GM21390 (cell line): Measurements from ENCODE around the gene AHI1.
"Not testable (repeated sequence)": the region's sequence is repeated elsewhere in the genome, so short reads cannot be mapped to it uniquely, and the experiment has no call there.

ENCODE experiments used
- ATAC-seq: cut with Tn5 transposase; IDR thresholded peaks from one replicate; pipeline ENCODE4 v1.9.1; 2021; ENCODE audit not compliant: unreplicated experiment

Gene AHI1

DNA sequence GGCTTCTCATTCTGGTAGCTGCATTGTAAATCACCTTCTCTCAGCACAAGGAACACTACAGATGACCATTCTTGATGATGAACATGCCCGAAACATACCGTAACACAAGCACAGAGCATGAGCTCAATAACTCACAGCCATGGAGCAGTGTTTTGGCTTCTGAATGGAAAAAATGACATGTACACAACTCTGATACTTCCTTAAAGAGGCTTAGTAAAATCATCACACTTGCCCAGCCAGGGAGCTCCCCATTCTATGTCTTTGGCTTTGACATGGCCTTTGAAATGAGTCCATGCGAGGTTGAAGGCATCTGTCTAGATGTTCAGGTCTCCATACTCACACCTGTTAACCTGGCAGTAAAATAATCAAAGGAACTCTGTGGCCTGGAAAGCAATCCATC lies 228.8 kb downstream of the AHI1 start:
- no peak for ATAC-seq

DNA sequence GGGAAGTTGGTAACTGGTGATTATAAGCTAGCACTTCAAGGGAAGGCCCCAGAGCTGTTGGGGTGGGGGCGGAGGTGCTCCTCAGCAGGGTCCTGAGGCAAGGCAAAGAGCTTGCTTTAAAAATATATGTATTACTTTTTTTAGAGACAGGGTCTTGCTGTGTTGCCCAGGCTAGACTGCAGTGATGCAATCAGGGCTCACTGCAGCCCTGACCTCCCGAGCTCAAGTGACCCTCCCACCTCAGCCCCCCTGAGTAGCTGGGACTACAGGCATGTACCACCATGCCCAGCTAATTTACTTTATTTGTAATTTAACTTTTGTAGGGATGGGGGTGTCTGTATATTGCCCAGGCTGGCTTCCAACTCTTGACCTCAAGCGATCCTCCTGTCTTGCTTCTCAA lies 229.3 kb downstream of the AHI1 start:
- no peak for ATAC-seq

DNA sequence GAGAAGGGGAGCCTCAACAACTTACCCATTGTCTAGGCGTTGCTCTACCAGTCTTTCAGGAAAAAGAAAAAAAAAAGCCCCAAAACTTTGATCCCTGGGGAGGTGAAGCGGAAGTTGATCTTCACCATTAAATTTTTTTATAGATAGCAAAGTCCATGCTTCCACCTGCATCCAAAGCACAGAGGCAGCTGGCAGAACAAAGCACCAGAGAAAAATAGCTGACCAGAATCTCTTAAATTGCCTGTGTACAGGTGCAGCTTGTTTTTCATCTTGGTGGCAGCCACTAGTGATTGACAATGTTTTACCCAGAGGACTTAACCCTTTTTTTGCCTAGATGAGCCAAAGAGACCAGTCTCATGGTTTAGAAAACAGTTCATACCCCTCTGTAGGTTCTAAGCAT lies 230.5 kb downstream of the AHI1 start:
- no peak for ATAC-seq

DNA sequence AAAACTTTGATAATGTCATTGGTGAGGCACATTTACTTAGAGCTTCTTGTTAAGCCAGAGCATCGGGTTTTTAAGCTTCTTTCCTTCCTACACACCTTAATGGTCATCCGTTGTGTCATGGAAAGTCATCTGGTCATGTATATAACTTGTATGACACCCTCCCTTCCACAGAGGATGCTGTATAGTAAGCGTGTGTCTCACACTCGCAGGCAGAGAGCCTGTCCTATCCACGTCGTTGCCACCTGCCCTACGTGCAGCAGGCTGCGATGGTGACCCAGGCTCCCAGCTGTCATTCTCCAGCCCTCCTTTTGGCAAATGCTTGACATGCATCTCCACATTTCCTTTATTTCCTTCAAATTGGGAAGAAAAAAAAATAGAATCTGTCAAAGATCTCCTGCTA lies 230.9 kb downstream of the AHI1 start:
- ATAC-seq: no peak

DNA sequence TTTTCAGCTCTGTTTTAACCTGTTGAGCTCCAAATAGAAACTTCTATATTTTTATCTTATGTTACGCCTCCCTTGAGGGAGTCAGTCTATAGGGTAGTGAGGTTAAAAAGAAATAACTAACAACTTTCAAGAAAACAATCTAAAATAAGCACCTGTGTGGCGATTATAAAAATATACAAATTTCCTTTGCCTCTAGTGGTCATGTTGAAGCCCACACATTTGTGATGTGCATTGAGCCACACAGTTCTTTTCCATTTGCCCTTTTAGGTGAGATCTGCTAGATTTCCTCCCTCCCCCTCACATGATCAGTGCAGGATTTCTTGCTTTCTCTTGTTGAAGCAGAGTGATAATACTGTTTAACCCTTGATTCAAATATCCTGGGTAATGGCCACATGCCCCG lies 232.3 kb downstream of the AHI1 start:
- no peak for ATAC-seq

DNA sequence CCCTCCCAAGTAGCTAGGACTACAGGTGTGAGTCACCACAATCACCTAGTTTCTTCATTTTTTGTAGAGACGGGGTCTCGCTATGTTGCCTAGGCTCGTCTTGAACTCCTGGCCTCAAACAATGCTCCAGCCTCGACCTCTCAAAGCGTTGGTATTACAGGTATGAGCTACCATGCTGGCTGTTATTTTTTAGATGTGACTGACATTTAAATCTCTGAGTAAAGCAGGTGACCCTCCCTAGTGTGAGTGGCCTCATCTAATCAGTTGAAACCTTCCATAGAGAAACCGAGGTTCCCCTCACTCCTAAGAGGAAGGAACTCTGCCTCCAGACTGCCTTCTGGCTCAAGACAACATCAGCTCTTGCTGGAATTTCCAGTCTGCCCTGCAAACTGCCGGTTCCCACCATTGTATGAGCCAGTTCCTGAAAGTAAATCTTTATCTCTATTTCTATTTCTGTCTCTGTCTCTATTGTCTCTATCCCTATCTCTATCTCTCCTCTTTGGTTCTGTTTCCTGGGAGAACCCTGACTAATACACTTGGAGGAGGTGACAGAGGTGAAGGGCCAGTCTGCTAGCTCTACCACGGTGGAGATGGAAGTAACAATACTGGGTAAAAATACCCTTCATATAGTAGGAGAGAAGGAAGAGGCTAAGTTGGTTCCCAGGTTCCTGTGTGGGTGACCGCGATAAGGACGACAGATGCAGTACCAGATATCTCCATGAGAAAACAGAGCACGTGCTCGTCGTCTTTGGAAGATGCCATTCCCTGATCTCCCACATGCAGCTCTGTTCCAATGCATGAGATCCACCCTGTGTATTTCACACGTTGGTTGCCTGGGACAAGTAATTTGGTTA lies 235.4 kb downstream of the AHI1 start:
- ATAC-seq: no peak

DNA sequence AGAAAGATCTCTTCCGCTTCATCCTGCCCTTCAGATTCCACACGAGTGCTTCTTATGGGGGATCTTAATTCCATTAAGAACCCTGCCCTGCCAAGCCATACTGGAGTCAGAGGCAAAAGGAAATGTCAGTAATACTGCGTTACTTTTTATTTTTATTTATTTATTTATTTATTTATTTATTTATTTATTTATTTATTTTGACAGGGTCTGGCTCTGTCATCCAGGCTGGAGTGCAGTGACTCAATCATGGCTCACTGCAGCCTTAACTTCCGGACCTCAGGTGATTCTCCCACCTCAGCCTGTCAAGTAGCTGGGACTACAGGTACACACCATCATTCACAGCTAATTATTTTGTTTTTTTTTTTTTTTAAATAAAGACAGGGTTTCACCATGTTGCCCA lies 236.9 kb downstream of the AHI1 start:
- no peak for ATAC-seq

DNA sequence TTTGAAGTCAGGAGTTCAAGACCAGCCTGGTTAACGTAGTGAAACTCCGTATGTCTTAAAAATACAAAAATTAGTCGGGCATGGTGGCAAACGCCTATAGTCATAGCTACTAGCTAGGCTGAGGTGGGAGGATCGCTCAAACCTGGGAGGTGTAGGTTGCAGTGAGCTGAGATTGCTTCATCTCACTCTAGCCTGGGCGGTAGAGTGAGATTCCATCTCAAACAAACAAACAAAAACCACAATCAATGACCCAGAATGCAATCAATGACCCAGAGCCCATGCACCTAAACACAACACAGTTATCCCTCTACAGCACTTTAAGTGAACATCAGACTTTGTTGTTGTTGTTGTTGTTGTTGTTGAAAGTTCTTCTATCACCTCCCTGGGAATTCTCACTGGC lies 238.6 kb downstream of the AHI1 start:
- no peak for ATAC-seq

DNA sequence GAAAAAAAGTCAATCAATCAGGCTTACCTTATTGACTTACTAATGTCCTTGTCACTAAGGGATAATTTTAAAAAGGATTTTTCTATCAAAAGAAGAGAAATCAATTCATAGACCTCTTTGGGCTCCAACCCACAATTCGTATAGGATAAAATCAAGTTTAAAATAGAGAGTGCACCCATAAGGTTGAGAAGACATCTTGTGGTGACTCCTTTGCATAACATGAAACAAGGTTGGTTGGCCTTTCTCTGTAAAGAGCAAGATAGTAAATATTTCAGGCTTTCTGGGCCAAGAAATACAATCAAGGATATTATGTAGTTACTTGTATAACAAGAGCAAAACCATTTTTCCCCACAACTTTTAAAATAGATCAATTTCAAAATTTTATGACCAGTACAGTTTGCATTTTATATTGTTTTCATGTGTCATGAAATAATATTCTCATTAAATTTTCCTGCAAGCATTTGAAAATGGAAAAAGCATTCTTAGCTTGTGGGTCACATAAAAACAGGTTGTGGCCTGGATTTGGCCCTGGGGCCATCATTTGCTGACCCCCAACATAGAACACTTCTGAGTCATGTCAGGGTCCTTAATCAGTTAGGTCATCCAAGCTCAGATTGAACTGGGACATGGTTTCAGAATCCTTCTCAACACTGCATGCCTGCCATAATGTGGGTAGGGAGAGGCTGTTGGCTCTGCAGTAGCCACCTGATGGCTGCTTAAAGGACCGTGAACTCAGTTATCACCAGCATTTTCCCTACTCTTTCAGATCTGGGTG lies 239.7 kb downstream of the AHI1 start:
- ATAC-seq: no peak

DNA sequence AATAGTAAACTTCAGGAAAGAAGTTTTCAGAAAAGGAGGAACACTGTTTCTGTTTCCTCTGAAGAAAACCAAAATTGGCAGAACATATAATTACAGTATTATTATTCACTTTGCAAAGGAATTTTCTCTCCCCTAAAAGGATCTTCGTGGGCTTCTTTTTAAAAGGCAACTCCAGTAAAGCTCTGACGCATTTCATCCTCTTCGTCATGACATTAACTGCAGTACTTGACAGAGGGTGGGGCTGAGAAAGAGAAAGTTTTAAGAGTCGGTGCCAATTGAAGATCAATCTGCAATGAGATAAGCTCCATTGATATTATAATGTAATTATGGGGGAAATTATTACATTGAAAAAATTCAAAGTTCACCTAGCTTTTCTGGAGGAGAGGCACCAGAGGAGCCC lies 240.7 kb downstream of the AHI1 start:
- no peak for ATAC-seq

DNA sequence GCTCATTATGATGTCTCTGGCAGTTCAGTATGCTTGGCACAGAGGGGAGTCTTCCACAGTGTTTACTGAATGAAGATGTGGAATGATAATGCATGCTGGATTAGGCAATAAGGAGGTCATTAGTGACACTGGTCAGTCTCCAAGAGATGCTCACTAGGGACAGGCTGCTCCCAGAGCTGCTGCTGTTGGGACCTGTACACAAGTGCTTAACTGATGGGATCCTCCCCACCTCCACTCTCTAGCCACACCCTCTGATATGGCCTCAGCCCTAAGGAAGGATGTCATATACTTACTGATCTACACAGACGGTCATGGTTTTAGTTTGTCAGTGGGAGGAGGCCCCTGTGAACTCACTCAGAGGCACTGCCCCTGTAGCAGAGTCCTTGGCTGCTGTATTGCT lies 243.1 kb downstream of the AHI1 start:
- ATAC-seq: no peak

DNA sequence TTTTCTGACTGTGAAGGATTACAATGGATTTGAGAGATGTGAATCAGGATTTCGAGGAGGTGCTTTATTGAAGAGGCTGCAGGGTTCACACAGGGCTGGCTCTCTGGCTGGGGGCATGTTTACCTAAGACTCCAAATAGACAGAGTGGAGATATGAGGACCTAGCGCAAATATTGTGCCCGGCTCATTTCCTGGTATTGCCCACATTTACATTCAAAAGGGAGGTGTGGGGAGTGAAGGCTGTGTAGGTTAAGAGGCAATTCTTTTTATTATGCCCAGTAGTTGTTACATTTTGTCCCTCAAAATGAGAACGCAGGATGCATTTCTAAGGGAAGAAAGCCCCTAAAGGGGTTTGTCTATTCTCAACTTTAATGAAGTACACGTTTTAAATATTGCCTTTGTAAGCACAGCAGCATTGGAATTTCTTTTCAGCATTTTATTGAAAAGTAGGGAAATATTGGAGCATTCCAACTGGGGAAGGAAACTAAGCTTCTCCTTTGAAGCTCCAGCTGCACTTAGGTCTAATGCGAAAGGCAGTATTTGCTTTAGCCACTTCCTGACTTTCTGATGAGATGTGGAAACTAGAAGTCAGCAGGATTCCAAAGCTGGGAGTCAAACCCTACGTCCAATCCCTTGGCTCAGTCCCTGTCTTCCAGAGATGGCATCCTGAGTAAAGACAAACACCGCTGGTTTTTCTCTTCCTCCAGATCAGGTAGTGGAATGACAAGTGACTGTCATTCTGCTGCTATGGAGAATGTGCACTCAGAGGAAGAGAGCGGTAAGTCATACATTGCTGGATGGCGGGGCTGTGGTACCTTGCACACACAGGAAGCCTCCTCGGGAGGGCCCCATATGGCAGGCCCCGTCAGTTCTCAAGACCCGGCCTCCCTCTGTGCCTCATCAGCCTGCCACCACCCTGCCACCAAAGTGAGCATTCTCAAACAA lies 245.8 kb downstream of the AHI1 start:
- no peak for ATAC-seq

DNA sequence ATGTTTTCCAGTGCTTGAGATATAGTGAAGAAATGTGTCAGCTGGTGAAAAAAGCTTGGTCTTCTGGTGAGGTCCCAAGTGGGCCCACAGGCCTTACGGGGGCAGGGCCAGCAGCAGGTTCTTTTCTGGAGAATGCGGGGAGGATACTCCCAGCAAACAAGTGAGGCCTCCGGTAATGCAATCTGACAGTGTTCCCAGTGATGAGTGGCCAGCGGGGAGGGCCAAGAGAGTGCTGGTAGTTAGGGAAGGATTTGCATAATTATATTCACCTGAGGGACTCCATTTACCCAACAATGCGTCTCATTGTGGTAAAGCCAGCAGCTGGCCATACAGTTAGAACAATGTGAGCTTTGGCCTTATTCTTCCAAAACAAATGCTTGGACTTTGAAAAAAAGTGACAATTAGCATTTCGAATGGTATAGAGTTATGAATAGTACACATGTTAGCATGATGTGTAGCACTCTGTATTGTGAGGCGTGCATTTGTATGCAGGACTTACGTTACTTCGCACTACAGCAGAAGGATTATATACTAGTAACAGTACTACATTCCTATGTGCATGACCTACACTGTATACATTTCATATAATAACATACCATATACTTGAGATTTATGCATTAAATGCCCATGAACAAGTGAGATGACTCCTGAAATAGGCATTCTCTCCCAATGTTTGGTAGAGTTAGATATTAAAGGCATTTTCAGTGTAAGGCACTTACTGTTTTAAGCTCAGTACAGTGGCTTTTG lies 246.6 kb downstream of the AHI1 start:
- no peak for ATAC-seq

DNA sequence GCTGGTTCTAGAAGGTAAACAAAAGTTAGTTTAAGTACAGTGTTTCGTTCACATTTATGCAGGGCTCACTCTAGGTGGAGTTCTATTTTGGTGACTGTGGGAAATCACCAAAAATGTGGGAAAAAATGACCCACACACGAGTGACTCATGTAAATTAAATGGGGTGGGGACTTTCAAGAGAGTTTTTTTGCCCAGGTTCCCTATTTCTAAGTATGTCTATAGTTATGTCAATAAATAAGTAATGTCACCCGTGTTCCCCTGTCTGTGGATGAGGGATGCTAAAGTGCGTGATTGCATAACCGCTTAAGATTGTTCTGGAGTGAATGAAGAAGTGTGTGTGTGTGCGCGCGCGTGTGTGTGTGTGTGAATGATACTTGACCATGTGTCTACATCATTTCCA lies 247.3 kb downstream of the AHI1 start:
- ATAC-seq: no peak

DNA sequence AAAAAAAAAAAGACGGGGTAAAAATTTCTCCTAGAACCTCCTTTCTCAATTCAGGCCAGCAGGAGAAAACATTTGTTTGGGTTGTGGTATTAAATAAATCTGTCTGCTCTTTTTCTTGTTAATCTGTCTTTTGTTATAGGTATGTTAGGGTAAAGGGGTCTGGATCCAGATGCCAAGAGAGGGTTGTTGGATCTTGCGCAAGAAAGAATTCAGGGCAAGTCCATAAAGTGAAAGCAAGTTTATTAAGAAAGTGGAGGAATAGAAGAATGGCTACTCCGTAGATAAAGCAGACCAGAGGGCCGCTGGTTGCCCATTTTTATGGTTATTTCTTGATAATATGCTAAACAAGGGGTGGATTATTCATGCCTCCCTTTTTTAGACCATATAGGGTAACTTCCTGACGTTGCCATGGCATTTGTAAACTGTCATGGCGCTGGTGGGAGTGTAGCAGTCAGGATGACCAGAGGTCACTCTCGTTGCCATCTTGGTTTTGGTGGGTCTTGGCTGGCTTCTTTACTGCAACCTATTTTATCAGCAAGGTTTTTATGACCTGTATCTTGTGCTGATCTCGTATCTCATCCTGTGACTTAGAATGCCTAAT lies 251.0 kb downstream of the AHI1 start:
- not testable (repeated sequence) for ATAC-seq

DNA sequence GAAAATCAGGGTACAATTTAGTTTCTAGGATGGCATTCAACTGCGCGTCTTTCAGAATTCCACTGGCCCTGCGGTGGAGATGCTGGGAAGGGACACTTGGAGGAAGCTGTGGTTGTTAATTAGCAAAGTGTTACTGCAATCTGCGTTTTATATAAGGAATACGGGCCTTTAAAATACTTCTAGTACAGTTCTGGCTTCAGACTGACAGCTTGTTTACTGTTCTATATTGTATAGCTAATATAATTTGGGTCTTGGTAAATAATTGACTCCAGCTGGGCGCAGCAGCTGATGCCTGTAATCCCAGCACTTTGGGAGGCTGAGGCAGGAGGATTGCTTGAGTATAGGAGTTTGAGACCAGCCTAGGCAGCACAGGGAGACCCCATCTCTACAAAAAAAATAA lies 252.7 kb downstream of the AHI1 start:
- ATAC-seq: no peak

DNA sequence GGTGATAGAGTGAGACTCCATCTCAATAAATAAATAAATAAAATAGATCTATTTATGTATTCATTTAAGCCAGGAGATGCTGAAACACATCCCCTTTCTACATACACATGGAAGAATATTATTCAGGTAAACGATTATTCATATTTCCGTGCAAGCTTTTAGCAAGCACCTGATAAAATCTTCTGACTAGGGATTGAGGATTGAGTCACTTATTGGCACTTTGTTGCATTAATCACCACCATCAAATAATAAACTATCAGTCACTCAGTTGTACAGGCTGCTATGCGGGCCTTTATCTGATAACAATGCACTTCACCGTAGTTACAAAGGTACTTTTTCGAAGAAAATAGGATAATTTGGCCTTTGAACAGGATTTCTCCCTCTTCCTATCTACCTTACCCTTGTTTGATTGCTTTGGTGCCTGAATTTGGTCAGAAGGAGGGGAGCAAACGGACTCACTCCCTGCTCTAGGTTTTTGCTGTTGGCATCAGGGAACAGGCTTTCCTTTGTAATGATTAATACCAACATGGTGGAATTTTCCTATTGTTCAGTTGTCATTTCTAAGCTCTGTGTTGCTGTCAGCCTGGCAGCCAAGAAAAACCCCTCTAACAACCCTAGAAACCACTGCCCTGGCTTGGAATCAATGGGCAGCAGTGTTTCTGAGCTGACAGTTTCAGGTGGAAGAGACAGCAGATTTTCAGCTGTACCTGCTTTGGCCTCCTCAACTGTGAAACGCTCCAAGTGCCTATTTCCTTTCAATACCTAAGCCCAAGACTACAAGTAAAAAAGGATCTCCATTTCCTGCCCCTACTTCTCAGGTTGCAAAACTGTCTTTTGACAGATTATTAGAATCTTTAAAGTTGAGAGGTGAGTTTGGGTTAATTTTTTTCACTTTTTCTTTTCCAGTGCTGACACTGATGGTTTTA lies 253.4 kb downstream of the AHI1 start:
- no peak for ATAC-seq

DNA sequence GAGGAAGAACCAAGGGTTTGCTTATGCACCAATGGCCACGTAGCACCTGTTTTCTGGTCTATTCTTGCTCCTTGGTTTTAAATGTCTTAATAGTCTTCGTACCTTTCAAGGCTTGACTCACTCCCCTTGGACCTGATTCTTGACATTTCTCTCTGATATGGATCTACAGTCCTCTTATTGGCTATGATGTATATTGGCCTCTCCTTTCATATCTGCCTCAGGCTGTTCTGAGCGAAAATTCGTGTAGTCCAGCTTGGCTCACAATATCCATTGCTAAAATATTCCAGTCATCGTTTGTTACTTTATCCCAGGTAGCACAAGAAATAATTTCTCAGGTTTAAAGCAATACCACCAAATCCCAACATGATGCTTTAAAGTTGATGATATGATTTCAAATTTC lies 256.8 kb downstream of the AHI1 start:
- ATAC-seq: no peak

DNA sequence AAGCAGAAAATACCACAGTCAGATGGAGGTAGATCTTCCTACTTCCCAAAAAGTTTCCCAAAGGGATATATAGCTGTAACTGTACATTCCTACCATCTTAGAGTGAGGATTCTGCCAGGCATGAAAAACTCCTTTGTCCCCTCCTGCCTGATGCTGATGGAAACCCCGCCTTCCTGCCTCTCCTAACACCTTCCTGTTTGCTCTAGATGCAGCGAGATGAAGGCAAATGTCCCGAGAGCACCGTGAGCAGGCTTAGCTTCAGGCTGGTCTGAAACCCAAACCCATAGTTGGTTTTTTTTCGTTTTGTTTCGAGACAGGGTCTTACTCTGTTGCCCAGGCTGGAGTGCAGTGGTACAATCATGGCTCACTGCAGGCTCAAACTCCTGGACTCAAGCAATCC lies 260.8 kb downstream of the AHI1 start:
- no peak for ATAC-seq
